GM19328 (cell line): ENCODE measurements around the gene CSF3R.

Source experiments
- ATAC-seq: cut with Tn5 transposase; IDR thresholded peaks from one replicate; pipeline ENCODE4 v1.9.1; 2021; ENCODE audit warnings: mild to moderate bottlenecking, moderate library complexity; ENCODE audit not compliant: unreplicated experiment

The CSF3R gene

GRCh38 chr1:36482724-36483388, at the start of gene CSF3R:
Gene CSF3R, minus strand, starts transcription at chr1:36482913. Its CDS starts 3,417 bp downstream, at chr1:36479496.
- no peak for ATAC-seq

DNA sequence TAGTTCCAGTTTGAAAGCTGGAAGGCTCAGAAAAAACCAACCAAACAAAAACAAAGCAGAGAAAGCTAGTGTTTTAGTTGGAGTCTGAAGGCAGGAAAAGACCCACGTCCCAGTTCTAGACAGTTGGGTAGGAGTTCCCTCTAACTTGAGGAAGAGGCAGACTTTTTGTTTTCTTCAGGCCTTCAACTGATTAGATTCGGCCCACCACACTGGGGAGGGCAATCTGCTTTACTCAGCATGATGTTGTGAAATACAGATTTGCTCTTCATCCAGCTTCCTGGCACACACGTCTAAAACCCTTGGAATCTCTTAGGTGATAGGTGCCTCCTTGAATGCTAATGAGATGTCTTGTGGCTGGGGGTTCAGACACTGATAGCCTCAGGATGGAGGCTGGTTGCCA, 49.1 kb upstream of the CSF3R start:
- no peak for ATAC-seq

DNA sequence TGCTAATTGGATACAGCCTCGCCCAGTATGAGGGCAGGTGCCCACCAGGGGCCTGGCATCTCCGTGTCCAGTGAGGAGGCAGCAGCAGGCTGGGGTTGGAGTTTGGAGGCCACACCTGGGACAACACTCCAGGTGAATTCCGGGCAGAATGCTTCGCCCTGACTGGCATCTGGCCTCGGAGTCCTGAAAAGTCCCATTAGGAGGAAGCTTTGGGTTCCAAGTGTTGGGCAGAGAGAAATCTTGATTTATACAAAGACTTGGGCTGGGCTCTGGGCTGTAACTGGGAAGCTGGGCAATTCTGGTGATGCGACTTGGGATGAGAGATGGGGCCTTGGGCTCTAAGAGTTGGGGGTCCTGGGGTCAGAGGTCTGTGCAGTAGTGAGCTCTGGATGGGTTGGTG, 48.1 kb upstream of the CSF3R start:
- ATAC-seq: no peak

GRCh38 chr1:36530261-36530660, 47.5 kb upstream of the CSF3R start:
- no peak for ATAC-seq

- no peak for ATAC-seq
These were observed 47.1 kb upstream of the CSF3R start for GRCh38 chr1:36529769-36530260.

GRCh38 chr1:36528361-36529349, 45.9 kb upstream of the CSF3R start:
- no peak for ATAC-seq

GRCh38 chr1:36525166-36525565, 42.5 kb upstream of the CSF3R start:
- no peak for ATAC-seq

GRCh38 chr1:36524359-36525062, 41.8 kb upstream of the CSF3R start:
- no peak for ATAC-seq

DNA sequence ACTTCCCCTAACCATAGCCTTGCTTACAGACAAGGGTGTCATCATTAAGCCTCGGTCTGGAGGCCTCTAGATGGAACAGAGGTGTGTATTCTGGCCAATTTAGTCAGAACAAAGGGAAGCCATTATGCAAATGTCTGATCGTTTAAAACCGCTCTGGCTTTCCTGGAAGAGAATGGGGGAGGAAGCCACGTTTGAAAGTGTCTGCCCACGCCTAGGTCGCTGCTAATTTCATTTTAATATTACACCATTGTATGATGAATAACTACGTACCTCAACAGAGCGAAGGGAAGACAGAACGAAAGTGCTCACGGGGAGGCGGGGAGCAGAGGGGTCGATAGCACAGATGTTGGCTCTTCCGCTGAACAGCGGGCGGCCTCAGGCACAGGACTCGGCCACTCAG, 41.1 kb upstream of the CSF3R start:
- no peak for ATAC-seq

GRCh38 chr1:36523230-36523495, 40.5 kb upstream of the CSF3R start:
- ATAC-seq: no peak

- no peak for ATAC-seq
These were observed 39.9 kb upstream of the CSF3R start for GRCh38 chr1:36522461-36523229.

DNA sequence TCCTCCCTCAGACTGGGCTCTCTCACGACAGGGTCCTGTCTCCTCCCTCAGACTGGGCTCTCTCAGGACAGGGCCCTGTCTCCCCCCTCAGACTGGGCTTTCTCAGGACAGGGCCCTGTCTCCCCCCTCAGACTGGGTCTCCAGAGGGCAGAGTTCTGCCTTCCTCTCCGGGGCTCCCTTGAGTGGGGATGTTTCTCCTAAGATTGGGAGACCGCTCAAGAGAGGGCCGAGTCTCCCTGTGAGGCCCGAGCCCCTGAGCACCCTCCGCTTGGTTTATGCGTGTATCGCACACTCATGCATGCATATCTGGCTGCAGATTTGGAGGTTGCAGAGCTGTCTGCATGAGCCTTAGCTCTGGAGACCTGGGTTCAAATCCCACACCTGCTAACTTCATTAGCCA, 39.3 kb upstream of the CSF3R start:
- ATAC-seq: no peak

GRCh38 chr1:36520771-36521420, 38.2 kb upstream of the CSF3R start:
- no peak for ATAC-seq

DNA sequence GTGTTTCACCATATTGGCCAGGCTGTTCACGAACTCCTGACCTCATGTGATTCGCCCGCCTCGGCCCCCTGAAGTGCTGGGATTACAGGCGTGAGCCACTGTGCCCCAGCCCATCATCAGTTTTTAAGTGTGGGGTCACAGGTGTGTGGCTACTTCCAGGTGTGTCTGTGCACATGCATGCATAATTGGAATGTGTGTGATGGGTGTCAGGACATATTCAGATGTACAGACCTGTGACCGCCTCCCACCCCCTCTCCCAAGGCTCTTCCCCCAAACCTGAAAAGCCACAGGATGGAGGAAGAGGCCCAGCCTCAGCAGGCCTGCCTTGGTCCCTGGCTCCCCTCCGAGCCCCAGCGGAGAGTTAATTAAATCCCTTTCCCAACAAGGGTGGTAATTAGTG, 37.3 kb upstream of the CSF3R start:
- no peak for ATAC-seq

DNA sequence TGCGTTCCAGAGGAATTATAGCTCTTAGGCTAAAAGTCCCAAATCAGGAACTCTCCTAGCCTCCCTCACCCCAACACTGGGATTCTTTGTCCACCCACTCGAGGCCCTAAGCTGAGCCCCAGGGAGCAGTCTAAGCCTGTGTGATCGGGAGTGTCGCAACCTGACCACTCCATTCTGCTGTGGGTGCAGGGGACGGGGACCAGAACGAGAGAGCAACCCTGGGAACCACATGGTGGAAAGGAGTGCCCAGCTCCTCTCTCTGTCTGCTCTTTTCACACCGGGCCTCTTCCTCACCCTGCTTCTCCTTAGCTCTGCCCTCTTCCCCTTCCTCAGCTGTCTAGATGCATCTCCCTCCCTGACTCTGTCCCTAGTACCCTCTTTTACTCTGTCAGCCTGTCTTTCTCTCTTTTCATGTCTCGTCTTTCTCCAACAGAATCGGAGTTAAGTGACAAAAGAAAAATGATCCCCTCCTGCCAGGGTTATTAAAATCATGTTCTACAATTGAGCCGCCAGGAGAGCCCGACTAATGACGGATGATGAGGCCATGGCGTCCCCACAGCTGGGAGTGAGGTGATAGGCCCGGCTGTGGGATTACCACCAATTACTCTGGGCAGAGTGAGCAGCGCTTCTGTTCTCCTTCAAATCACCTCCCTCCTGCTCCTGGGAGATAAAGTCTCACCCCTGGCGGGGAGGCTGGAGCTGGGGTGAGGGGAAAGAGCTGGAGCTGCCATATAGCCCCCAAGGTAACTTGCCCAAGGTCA, 34.5 kb upstream of the CSF3R start:
- no peak for ATAC-seq

- ATAC-seq: no peak
These were observed 33.8 kb upstream of the CSF3R start for GRCh38 chr1:36516372-36517010.

- no peak for ATAC-seq
These were observed 32.8 kb upstream of the CSF3R start for GRCh38 chr1:36515315-36516138.

GRCh38 chr1:36514501-36514900, 31.8 kb upstream of the CSF3R start:
- ATAC-seq: no peak
